GM10248 (cell line): ENCODE results near the gene NECAB2.

Source experiments
- CTCF ChIA-PET: fragments of 300-600 bp; sonication (Branson Sonifier 250); formaldehyde crosslinking; extraction: SDS; loops from one replicate; lab custom pipeline; 2021; ENCODE audit warnings: antibody characterized with exemption; lab: Yijun Ruan, JAX
- POLR2A ChIA-PET: fragments of 350-650 bp; sonication (Branson Sonifier 250); formaldehyde crosslinking; extraction: SDS; loops from one replicate; lab custom pipeline; 2020; ENCODE audit warnings: antibody characterized with exemption; lab: Yijun Ruan, JAX
- DNase-seq: peaks from one replicate; pipeline ENCODE4 v3.0.0; 2012; ENCODE audit errors: extremely low spot score
- CTCF ChIP-seq: IDR thresholded peaks from 2 replicates; pipeline ENCODE4 v1.5.1; 2012; ENCODE audit warnings: mild to moderate bottlenecking, low read depth; ENCODE audit errors: extremely low read depth, missing control alignments, control extremely low read depth

Gene NECAB2

GRCh38 chr16:83932304-83932703, 35.7 kb upstream of the NECAB2 start:
- TF ChIP-seq CTCF, result no peak
- POLR2A ChIA-PET, result no interaction called here
- no peak for DNase-seq
- CTCF ChIA-PET, result interaction anchor here (0.7 to 0.9 kb wide), 2 partner anchors 11 to 131 kb away, joined by 3 read pairs; no protein-coding TSS in a partner anchor

GRCh38 chr16:83932955-83933673, 34.9 kb upstream of the NECAB2 start:
- CTCF ChIA-PET, result no interaction called here
- no peak for TF ChIP-seq CTCF
- POLR2A ChIA-PET, result no interaction called here
- DNase-seq, result no peak

- CTCF ChIA-PET, result no interaction called here
- DNase-seq, result no peak
- no peak for TF ChIP-seq CTCF
- POLR2A ChIA-PET, result no interaction called here
Observed at GRCh38 chr16:83933885-83934683, 34.0 kb upstream of the NECAB2 start.

DNA sequence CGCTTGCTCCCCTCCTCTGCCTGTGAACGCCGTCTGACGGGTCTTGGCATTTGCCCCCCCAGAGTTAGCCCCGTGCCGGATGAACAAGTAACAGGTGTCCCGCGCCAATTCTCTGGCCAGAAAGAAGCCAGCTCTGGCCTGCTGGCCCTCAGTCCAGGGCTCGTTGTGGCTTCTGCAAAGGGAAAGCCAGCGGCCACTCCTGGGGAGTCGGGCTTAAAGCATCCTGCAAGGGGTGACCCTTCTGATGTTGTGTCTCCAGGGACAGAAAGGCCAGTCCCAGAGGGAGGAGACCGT, 33.4 kb upstream of the NECAB2 start:
- POLR2A ChIA-PET, result no interaction called here
- no peak for TF ChIP-seq CTCF
- CTCF ChIA-PET, result no interaction called here
- DNase-seq, result no peak

GRCh38 chr16:83935005-83935857, 32.8 kb upstream of the NECAB2 start:
- no peak for DNase-seq
- no peak for TF ChIP-seq CTCF
- ChIA-PET CTCF (interaction anchor here (0.9 to 1.1 kb wide), 2 partner anchors 9 to 20 kb away, joined by 4 read pairs; no protein-coding TSS in a partner anchor), POLR2A (no interaction called here)

DNA sequence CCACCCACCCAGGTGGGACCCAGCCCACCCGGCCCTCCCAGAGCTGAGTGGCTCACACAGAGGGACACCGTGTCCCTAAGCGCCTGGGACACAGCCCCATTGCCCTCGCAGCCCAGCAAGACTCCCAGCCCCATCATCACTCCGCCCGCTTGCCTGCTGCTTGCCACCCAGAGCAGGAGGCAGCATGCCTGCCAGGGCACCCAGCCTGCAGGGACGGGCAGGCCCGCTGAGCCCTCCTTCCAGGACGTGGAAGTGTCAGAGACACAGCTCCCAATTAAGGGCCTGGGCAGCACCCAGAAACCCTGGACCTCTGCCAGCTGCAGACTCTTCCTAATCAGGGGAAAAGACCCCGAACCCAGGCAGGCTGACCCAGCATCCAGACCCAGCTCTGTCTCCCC, 32.2 kb upstream of the NECAB2 start:
- no peak for DNase-seq
- no peak for TF ChIP-seq CTCF
- CTCF ChIA-PET, result interaction anchor here (0.9 to 2.2 kb wide), 3 partner anchors 9 to 19 kb away, joined by 4 to 7 read pairs (median 4); no protein-coding TSS in a partner anchor
- POLR2A ChIA-PET, result no interaction called here
